ENCODE results near the gene FMNL1. TPM values are rescaled to one million over a fixed set of nuclear protein-coding genes. Genes with fewer than 3 reads are reported as not detected.
A peak's percentile ranks its signal among the peaks of the same experiment; 100 is the strongest.

The FMNL1 gene
- total RNA-seq, 2 donors from 2014 or later = 4.0 to 5.2 TPM

DNA sequence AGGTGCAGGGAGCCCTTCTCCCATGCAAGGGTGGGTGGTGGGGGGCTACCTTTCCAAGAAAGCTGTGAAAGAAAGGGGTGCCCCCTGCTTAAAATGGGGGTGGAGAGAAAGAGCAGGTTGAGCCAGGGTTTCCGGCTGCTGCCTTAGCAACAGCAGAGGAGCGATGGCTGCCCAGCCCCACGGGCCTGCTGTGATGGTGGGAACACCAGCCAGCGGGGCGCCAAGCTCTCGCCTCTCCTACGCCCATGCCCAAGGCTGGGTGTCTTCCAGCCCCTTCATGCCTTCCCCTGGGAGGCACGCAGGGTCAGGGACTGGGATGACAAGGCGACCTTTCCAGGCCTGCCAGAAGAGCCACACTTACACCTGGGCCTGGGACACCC is 3.0 kb downstream of the FMNL1 start:
- H3K27me3 ChIP-seq = peaks cover 0 to 5% of the 10 kb centered on the region in 2 donors
- intact Hi-C loops (cut with DNase I) = loop anchor here (5.0 kb wide), 1 partner anchor 163 kb away; no protein-coding TSS in a partner anchor
- H3K27ac ChIP-seq = peak overlapping the region in 1 of 4 donors; percentile 23
- H3K9me3 ChIP-seq = no peaks in the 10 kb centered on the region
- no peak overlapping the region for H3K4me3 ChIP-seq
- peaks cover 39% of the 10 kb centered on the region for H3K4me1 ChIP-seq
- ATAC-seq (no peak), DNase-seq (no peak)
- TF ChIP-seq, protein P1, sequence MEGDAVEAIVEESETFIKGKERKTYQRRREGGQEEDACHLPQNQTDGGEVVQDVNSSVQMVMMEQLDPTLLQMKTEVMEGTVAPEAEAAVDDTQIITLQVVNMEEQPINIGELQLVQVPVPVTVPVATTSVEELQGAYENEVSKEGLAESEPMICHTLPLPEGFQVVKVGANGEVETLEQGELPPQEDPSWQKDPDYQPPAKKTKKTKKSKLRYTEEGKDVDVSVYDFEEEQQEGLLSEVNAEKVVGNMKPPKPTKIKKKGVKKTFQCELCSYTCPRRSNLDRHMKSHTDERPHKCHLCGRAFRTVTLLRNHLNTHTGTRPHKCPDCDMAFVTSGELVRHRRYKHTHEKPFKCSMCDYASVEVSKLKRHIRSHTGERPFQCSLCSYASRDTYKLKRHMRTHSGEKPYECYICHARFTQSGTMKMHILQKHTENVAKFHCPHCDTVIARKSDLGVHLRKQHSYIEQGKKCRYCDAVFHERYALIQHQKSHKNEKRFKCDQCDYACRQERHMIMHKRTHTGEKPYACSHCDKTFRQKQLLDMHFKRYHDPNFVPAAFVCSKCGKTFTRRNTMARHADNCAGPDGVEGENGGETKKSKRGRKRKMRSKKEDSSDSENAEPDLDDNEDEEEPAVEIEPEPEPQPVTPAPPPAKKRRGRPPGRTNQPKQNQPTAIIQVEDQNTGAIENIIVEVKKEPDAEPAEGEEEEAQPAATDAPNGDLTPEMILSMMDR (IDR thresholded peaks at IDR 0.05) = no peak
- no peak for TF ChIP-seq POLR2A (IDR thresholded peaks at IDR 0.05)
- WGBS, 2 donors = 79 to 100% methylated on average over 2 to 9 of the region's 9 CpGs
- no peaks in the 10 kb centered on the region for H3K36me3 ChIP-seq (replicated peaks in 1 of 2; ENCODE audit: insufficient read depth in 1 of 2, low read depth in 2 of 2)

DNA sequence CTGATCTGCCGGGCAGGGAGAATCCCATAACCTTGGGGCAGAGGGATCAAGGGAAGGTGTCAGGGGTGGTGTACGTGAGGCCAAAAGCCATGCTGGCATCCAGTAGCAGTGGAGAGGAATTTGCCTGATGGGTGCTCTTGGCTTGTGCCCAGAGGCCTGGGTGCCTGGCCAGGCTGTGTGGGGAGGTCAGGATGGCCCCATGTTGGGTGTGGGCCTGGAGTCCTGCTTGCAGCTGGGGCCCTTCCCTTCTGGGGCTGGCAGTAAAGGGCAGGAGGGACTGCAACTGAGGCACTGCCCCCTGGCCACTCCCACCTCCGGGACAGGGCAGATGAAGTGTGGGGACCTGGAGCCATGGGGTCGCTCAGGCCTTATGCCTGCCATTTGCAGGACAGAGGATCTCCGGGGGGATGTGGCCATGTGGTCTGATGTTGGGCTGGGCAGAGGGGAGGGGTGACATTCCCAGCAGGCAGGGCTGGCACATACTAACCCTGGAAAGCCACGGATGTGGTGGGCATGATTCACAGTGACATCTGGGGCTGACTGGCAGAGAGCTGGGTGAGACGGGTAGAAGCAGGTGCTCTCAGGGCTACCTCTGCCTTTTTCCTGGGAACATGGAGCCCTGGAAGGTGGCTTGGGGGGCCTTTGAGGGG is 3.5 kb downstream of the FMNL1 start:
- peaks cover 0 to 5% of the 10 kb centered on the region in 2 donors for H3K27me3 ChIP-seq
- H3K36me3 ChIP-seq (replicated peaks in 1 of 2; ENCODE audit: insufficient read depth in 1 of 2, low read depth in 2 of 2) = no peaks in the 10 kb centered on the region
- TF ChIP-seq, protein P1 (IDR thresholded peaks at IDR 0.05) = no peak
- no peak for TF ChIP-seq POLR2A (IDR thresholded peaks at IDR 0.05)
- H3K27ac ChIP-seq = peak overlapping the region in 1 of 4 donors; percentile 74
- H3K4me1 ChIP-seq = peaks cover 41% of the 10 kb centered on the region
- intact Hi-C loops (cut with DNase I) = no loop called here
- H3K9me3 ChIP-seq = no peaks in the 10 kb centered on the region
- ATAC-seq (no peak), DNase-seq (no peak)
- 74% methylated on average over 7 of the region's 7 CpGs; no CpG with 5 or more reads in 1 of the 2 donors for WGBS, 2 donors
- no peak overlapping the region for H3K4me3 ChIP-seq

- ATAC-seq = no peak
- no peak overlapping the region for H3K4me3 ChIP-seq
- peak in 3 of 4 donors; percentile 36 to 82 (median 55) for DNase-seq
- peak overlapping the region in 2 of 4 donors; percentile 51 to 74 for H3K27ac ChIP-seq
- peak in 1 of 3 donors; percentile 6 for TF ChIP-seq POLR2A (IDR thresholded peaks at IDR 0.05)
- TF ChIP-seq, protein P1 (IDR thresholded peaks at IDR 0.05) = no peak
- peaks cover 38% of the 10 kb centered on the region for H3K4me1 ChIP-seq
- intact Hi-C loops (cut with DNase I) = no loop called here
- H3K9me3 ChIP-seq = no peaks in the 10 kb centered on the region
- H3K27me3 ChIP-seq = peaks cover 0 to 5% of the 10 kb centered on the region in 2 donors
- H3K36me3 ChIP-seq (replicated peaks in 1 of 2; ENCODE audit: insufficient read depth in 1 of 2, low read depth in 2 of 2) = no peaks in the 10 kb centered on the region
- 85 to 93% methylated on average over 10 to 11 of the region's 11 CpGs for WGBS, 2 donors
These were observed 4.4 kb downstream of the FMNL1 start for GRCh38 chr17:45225964-45226530.

- Histone ChIP-seq H3K27me3 (peaks cover 0 to 5% of the 10 kb centered on the region in 2 donors), H3K4me3 (no peak overlapping the region), H3K4me1 (peaks cover 33% of the 10 kb centered on the region), H3K9me3 (no peaks in the 10 kb centered on the region), H3K27ac (peak overlapping the region in 2 of 4 donors; percentile 51 to 74), H3K36me3 (replicated peaks in 1 of 2; ENCODE audit: insufficient read depth in 1 of 2, low read depth in 2 of 2) (no peaks in the 10 kb centered on the region)
- 66 to 80% methylated on average over 3 of the region's 3 CpGs for WGBS, 2 donors
- TF ChIP-seq POLR2A (IDR thresholded peaks at IDR 0.05) = no peak
- TF ChIP-seq, protein P1 (IDR thresholded peaks at IDR 0.05) = no peak
- no peak for DNase-seq
- no peak for ATAC-seq
- intact Hi-C loops (cut with DNase I) = no loop called here
These were observed 4.9 kb downstream of the FMNL1 start for GRCh38 chr17:45226576-45226975.

All from body of pancreas (tissue), 4 donors.